A673 (cell line): Measurements from ENCODE around the gene NDUFB7.

Source experiments
- EZH2 ChIP-seq: fragments of 200-600 bp; sonication (generic); IDR thresholded peaks from 2 replicates; pipeline ENCODE4 v1.6.1; 2017; ENCODE audit warnings: borderline replicate concordance, low read depth, mild to moderate bottlenecking, mixed read lengths, antibody characterized with exemption, low read length; ENCODE audit not compliant: poor library complexity, severe bottlenecking
- TF ChIP-seq, protein P1 (sequence below): fragments of 300-800, 200-600 bp; sonication (generic); conservative IDR thresholded peaks from 2 replicates; pipeline ENCODE4 v1.5.1; 2017; ENCODE audit warnings: low read depth, mild to moderate bottlenecking, antibody characterized with exemption, low read length, moderate library complexity, mixed read lengths

DNA sequence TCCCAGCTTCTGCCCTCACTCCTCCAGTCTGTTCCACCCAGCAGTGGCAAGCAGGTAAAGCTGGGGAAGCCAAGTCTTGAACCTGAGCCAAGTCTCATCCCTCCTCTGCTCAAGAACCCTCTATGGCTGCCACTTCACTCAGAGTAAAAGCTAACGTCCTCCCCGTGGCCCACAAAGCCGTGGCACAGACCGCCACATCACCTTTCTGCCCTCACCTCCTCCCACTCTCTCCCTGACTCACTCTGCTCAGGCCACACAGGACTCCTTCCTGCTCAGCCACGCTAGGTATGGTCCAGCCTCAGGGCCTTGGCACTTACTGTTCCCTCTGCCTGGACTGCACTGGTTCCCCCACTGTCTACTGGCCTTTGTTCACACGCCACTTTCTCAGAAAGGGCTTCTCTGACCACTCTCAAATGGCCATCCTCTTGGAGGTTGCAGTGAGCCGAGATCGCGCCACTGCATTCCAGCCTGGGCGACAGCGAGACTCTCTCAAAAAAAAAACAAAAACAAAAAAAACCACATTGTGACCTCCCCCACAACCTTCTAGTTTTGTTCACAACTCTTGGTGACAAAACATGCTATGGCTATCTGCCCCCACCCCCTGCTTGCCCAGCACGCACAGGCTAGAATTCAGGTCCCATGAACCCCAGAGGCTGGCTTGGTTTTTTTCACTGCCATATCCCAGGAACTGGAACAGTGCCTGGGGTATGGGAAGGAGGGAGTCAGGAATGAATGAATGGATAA, 15.8 kb downstream of the NDUFB7 start:
- TF ChIP-seq, protein P1, sequence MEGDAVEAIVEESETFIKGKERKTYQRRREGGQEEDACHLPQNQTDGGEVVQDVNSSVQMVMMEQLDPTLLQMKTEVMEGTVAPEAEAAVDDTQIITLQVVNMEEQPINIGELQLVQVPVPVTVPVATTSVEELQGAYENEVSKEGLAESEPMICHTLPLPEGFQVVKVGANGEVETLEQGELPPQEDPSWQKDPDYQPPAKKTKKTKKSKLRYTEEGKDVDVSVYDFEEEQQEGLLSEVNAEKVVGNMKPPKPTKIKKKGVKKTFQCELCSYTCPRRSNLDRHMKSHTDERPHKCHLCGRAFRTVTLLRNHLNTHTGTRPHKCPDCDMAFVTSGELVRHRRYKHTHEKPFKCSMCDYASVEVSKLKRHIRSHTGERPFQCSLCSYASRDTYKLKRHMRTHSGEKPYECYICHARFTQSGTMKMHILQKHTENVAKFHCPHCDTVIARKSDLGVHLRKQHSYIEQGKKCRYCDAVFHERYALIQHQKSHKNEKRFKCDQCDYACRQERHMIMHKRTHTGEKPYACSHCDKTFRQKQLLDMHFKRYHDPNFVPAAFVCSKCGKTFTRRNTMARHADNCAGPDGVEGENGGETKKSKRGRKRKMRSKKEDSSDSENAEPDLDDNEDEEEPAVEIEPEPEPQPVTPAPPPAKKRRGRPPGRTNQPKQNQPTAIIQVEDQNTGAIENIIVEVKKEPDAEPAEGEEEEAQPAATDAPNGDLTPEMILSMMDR: no peak
- no peak for TF ChIP-seq EZH2
